ENCODE data around the gene IL1B.

Gene IL1B

DNA sequence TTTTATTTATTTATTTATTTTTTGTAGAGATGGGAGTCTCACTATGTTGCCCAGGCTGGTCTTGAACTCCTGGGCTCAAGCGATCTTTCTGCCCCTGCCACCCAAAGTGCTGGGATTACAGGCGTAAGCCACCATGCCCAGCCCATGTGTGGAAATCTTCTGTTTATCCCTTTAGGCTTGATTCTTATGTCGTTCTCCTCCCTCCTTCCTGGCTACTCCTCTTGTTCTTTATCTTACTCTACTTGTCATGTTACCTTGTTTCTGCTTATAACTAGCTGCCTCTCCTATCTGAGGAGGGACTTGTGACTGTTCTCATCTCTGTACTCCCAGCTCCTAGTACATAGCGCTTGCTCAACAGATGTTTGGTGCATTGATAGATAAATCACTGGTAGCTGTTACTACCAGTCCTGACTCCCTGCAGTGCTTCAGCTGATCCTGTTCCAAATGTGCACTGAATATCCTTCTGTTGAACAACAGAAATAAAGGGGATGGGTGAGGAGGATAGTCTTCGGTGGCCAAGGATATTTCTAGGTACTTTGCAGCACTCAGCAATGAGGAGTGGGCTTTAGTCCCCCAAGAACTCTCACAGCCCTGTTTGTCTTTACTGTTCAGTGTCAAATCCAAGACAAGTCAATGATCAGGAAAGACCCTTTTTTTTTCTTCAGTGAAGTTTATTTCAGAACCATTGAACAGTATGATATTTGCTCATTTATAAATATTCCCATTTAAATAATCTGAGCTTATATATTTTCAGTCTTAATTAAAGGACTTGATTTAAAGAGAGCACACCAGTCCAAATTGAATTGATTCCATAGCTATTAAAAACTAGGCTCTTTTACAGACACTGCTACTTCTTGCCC is 7.2 kb downstream of the IL1B start:
- DNase-seq (ENCODE audit: low read depth): no peak

DNA sequence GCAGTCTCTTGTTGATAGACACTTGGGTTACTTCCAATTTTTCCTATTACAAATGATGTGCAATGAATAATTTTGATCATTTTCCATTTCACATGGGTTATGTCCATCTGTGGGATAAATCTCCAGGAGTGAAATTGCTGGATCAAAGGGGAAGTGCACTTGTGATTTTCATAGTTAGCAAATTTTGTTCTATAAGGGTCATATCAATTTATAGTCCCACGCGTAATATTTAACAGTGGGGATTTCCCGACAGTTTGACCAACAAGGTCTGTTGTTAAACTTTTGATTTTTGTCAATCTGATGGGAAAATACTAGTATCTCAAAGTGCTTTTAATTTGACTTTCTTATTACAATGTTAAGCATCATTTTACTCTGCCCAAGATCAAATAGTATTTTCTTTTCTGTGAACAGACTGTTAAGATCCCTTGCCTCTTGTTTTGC is 8.3 kb downstream of the IL1B start:
- no peak for DNase-seq (ENCODE audit: low read depth)

DNA sequence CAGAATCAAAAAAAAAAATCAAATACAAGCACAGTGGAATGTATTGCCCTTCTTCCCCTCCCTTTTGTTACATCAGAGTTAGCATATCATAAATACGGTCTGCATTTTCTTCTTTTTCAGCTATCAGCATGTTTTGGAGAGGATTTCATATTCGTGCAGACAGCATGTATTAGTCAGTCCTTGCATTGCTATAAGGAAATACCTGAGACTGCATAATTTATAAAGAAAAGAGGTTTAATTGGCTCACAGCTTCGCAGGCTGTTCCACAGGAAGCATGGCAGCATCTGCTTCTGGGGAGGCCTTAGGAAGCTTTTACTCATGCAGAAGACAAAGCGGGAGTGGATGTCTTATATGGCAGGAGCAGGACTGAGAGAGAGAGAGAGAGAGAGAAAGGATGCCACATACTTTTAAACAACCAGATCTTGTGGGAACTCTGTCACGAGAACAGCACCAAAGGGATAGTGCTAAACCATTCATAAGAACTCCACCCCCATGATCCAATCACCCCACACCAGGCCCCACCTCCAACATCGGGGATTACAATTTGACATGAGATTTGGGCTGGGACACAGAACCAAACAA is 8.9 kb downstream of the IL1B start:
- DNase-seq (ENCODE audit: low read depth): no peak

DNA sequence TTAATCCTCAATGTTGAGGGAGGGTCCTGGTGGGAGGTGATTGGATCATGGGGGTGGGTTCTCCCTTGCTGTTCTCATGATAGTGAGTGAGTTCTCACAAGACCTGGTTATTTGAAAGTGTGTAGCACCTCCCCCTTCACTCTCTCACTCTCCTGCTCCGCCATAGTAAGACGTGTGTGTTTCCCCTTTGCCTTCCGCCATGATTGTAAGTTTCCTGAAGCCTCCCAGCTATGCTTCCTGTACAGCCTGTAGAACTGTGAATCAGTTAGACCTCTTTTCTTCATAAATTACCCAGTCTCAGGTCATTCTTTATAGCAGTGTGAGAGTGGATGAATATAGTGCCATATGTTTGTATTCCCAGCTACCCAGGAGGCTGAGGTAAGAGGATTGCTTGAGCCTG is 9.6 kb downstream of the IL1B start:
- DNase-seq (ENCODE audit: low read depth): no peak

DNA sequence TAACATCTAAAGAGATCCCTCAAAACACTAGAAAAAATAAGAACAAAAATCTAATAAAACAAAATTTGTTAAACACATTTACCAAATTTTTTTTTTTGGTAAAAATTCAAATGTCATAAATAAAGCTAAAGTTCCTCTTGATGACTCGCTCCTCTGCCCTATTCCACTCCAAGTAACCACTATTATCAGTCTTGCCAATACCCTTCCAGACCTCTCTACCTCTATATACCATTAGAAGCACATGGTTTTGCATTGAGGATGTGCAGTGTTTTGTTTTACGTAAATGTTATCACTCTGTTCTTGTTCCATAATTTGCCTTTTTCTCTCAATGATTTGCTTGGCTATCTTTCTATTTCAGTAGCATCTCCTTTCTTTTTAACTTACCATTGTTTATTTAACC is 10.9 kb downstream of the IL1B start:
- DNase-seq (ENCODE audit: low read depth): no peak

DNA sequence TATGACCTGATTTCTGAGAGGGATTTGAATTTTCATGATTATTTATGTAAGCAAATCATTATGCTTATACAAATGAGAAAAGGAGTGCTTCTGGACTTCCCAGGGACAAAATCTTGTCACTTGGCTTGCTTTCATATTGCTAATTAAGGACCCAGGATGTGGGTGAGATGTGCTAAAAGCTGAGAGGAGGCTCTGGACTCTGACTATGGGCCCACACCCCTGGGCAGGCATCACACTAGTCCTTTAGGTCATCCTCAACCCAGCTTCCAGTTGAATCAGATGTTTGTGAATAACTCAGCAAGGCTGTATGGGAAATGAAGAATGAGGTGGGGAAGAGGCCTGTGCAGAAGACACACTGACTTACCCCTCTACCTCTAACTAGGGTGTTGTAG is 11.9 kb downstream of the IL1B start:
- DNase-seq (ENCODE audit: low read depth): no peak

DNA sequence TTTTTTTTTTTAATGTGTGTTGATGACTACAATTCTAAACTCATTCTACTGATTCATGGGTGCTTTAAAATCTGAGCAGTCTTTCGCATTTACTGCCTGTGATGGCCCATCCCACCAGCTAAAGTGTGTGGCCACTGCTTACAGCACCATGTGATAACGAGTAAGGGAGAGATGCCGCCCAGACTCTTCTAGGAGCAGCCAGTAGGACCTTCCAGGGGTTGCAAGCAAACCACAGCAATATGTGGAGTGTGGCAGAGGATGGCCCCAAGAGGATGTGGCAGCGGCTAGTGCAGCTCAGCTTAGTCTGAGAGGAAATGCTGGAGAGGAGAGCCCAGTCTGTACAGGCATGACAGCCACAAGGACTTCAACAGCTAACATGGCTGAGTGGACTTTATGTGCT is 14.9 kb downstream of the IL1B start:
- no peak for DNase-seq (ENCODE audit: low read depth)

DNA sequence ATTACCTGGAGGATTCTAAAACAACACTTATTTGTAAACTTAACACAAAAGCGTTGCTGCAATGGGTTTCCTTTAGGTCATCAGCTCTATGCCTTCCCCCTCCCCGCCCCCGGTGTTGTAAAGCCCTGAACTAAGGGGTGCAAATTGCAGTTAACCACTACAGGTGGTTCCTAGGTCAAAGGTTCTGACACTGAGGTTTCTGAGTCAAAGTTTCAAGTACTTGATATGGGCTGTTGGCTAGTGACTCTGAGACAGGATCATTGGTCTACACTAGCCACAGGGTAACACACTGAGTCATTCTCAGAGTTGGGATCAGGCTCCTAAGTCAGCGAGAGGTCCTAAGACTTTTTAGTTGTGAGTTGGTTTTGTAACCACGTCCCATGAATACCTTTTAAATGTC is 15.4 kb downstream of the IL1B start:
- DNase-seq (ENCODE audit: low read depth): no peak

DNA sequence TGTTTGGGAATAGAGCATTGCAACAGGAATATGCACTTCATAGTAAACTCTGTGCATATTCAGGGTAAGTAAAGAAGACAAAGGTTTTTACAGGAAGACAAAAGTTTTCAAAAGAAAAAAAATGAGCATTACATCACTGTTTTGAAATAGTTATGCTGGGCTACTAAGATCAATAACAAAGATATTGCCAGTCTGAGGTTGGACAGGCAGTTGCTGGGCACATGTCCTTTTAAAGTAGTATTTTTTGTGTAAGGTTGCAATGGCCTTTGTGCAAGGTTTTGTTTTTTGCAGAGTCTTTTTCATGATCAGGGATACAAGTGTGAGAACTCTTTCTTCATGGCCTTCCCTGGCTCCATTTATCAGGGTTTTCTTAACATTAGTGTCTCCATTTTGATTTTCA is 16.2 kb downstream of the IL1B start:
- no peak for DNase-seq (ENCODE audit: low read depth)

DNA sequence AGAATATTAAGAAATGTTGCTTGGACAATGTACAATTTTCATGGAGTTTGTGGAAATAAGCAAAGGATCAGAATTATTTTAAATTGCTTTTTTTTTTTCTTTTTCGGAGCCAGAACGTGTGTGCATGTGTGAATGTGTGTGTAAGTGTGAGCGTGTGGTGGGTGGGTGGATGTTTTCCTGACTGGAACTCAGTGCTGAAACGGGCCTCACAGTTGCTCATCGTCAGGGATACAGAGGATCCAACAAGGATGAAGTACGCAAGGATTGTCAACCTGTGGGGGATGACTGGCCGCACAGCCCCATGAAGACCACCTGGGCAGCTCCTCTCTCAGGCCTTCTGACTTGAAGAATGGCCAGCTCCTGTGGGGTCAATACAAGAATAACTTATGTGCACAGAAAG is 17.5 kb downstream of the IL1B start:
- DNase-seq (ENCODE audit: low read depth): no peak

DNA sequence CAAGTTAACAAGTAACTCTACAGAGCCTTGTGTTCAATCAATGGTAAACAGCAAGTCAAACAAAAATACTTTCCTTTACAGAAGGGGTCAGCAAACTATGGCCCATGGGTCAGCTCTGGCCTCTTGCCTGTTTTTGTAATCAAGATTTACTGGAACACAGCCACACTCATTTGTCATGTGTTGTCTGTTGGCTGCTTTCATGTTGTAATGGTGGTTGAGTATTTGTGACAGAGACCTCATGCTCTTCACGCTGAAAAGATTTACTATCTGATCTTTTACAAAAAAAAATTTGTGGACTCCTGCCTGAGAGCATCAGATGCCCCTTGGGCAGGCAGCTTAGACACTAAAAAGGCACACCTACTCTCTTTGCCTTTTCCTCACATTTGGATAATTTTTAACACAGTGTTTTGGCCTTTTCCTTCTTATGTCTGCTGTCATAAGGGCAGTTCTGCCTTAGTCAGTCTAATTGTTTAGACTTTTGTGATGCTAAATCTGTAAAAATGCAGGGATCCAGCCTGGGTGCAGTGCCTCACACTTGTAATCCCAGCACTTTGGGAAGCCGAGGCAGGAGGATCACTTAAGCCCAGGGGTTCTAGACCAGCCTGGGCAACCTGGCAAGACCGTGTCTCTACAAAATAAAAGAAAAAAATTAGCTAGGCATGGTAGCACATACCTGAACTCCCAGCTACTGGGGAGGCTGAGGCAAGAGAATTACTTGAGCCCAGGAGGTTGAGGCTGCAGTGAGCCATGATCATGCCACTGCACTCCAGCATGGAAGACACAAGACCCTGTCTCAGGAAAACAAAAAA is 18.3 kb downstream of the IL1B start:
- no peak for DNase-seq (ENCODE audit: low read depth)

DNA sequence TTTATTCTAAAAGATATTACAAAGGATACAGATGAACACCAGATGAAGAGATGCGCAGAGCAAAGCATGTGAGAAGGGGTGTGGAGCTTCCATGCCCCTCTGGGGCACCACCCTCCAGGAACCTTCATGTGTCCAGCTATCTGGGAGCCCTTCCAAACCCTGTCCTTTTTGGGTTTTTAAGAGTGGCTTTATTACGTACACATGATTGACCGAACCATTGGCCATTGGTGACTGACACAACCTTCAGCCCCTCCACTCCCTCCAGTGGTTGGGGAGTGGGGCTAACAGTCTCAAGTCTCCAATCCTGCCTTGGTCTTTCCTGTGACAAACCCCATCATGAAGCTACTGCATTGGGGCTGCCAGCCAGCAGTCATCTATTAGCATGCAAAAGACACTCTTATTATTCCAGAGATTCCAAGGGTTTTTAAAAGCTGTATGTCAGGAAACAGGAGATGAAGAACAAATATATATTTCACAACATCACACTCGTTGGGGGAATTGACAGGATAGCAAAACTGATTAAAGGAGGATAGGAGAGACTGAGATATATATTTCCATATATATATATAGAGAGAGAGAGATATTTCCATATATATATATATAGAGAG is 19.4 kb downstream of the IL1B start:
- DNase-seq (ENCODE audit: low read depth): no peak

DNA sequence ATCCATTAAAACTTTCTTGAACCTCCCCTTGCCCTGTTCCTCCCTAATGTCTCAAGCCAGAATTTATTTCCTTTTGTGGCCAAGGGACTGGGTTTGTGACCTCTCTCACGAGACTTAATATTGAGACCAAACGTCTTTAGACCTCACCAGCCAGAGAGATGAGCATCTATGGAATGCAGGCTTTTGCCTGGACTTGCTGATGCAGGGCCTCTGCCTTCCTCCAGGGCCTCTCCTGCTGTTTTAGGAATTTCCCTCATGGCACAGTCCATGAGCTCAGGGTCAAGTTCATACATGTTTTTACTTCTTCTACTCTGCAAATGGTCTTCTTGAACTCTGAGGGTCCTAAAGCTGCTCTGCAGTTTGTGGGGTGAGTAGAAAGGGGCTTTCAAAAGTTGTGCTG is 22.3 kb downstream of the IL1B start:
- no peak for DNase-seq (ENCODE audit: low read depth)

DNA sequence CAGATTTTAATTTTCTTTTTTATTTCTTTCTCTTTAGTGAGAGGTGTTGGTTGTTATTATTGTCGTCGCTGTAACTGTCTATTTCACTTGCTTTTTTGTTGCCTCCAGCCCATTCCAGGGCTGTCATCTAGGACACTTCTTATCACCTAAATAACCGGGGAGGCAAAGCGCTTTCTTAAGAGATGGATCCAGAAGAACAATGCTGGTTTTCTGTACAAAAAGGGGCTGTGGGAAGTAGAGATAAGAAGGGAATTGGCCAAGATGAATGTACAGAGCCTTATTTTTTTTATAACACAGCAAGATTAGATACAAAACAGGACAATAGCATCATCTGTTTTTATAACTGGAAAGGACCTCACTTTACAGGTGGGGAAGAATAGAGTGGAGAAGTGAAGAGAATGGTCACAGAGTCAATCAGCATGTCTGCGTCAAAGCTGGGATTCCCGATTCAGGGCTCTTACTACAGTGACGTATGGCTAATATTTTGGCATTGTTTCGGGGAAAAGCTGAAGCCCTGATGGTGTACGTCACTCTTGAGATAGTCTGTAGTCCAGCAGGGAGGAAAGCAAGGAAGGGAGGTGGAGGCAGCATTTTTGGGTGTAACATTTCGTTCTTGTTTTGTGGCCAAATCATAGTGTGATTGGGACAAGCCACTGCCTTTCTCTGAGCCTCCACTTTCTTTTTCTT is 23.2 kb downstream of the IL1B start:
- no peak for DNase-seq (ENCODE audit: low read depth)

DNA sequence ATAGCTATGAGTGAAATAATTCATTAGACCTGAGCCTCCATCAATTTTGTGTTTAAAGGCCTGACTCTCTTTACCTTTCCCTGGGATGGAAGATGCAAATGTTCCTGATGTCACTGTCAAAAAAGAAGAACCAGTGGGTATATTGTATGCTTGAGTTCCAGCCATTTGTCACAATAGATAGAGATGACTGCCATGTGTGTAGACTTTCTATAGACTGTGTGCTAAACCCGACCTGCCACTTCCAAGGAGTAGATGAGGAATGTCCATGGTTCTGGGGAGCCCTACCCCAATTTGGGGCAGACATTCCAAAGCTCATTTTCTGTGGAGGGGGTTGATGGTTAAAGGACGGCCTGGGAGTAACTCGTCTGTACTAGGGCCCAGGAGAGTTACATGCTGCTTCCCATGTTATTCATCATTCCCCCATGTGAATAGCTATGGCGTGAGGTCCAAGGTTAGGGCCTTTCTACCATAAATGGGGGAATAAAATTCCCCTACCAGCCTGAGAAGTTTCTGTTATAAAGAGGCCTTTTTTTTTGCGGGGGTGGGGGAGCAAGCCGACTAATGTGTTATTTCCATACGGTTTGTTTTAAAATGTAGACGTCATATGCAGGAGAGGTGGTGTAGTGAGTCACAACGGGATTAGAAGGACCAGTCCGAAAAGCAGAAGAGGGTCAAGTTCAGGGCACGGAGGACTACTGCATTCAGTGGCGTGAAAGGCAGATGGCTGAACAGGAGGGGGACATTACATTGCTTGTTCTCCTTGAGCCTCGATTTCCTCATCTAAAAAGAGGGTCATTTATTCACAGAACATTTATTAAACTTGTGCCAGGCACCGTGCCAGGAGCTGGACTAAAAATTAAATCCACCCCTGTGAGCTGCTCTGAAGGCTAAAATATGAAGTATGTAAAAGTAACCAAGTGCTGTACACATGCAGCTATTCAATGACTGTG is 24.0 kb downstream of the IL1B start:
- peak; percentile 45 for DNase-seq (ENCODE audit: low read depth)

DNA sequence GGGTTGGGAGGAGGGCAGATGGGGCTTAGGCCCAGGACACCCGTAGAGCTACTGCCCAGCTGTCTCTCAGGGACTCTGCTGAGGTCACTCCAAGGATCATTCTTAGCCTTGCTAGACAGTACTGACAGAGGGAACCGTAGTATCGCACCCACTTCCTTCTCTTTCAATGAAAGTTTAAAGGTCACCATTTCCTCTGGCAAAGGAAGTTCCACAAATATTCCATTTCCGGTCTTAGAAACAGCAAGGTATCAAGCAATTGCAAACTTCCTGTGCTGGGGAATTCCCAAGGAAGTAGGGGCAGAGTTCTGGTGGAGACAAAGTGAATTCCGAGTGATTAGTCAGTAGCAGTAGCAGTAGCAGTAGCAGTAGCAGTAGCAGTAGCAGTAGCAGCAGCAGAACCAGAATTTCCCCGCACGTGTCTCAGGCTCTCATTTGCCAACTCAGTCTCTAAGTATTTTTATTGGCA is 24.7 kb downstream of the IL1B start:
- peak; percentile 41 for DNase-seq (ENCODE audit: low read depth)

DNA sequence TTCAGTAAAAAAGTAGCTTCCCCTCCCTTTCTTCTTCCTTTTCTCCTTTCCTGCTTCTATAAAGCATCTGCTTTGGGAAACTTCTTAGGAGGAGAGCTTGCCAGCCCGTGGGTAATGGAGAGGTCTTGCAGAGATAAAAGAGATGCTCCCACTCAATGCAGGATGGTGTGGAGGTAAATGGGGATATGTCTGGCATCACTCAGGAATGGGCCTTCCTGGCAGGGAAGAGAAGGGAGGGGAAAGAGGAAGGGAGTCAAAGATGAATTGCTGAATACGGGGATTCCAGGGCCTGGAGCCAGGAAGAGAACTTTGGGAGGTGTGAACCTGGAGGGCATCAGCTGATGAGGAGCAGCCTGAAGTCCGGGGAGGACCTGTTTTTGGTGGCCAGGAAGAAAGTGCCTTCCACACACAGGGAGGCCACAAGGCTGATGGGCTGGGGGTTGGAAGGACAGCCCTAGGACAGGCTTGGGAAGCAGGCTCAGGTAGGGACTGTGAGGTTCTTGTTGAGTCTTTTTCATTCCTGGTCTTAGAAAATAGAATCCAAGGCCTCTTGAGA is 25.2 kb downstream of the IL1B start:
- DNase-seq (ENCODE audit: low read depth): no peak

DNA sequence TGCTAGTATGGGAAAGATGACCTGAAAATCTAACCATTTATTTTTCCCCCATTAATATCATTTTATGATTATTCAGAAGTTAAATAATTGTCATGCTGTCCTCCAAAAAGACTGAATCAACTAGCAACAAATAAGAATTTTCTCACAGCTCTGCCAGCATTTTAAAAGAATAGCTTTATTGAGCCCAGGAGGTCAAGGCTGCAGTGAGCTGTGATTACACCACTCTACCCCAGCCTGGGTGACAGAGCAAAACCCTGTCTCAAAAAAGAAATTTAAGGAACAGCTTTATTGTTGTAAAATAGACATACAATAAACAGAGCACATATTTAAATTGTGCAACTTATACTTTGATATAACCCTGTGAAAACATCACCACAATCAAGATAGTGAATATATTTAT is 27.5 kb downstream of the IL1B start:
- no peak for DNase-seq (ENCODE audit: low read depth)

DNA sequence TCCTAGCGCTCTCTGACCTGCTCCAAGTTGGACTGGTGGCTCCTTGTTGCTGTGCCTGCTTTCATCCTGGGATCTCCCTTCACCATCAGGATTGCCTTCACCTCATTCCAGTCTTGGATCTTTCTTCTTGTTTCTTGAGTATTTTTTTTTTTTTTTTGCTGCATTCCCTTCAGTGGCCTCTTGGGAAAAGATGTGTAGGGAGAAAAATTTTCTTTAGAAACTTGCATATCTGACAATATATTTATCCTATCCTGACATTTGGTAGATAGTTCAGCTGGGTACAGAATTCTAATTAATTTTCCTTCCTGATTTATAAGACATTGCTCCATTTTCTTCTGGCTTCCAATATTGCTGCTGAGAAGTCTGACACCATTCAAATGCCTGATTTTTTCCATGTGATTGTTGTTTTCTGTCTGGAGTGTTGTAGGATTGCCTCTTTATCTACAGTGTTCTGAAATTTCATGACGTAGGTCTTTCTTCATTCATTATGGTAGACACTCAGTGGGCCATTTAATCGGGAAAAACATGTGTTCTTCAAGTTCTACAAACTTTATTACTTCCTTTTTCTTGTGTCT is 29.3 kb downstream of the IL1B start:
- no peak for DNase-seq (ENCODE audit: low read depth)

DNA sequence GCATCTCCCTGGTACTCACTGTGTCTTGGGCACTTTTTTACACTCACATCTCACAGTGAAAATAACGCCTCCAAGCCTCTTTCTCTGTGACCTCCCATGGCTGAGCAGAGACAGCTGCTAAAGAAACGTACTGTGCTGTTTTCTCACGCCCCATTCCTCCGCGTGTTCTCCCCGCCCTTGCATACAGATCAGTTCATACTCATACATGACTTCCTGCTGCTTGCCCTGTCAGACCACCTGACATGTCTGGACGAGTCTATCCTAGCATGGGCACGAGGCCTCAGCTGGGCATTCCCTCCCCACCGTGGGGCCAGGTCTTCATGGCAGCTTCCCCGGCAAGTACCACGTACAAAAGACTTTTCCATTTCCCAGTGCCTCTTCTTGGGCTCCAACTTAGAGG is 31.0 kb downstream of the IL1B start:
- DNase-seq (ENCODE audit: low read depth): no peak
